HL-60 (cell line): ENCODE measurements around the gene PMEL.

Experiments used
- POLR2AphosphoS5 ChIP-seq: IDR thresholded peaks from 2 replicates; pipeline ENCODE4 v1.6.1; 2012; ENCODE audit warnings: low read depth
- REST ChIP-seq: IDR thresholded peaks from 2 replicates; pipeline ENCODE4 v1.6.1; 2012; ENCODE audit warnings: low read depth; ENCODE audit not compliant: insufficient replicate concordance
- TF ChIP-seq, protein P1 (sequence below): IDR thresholded peaks from one replicate; pipeline ENCODE4 v1.5.1; 2011; ENCODE audit warnings: low read length, control low read depth, inconsistent platforms; ENCODE audit not compliant: insufficient read depth

GRCh38 chr12:55930771-55931316 lies 35.0 kb downstream of the PMEL start, which contains the start of gene DGKA:
- TF ChIP-seq, protein P1, sequence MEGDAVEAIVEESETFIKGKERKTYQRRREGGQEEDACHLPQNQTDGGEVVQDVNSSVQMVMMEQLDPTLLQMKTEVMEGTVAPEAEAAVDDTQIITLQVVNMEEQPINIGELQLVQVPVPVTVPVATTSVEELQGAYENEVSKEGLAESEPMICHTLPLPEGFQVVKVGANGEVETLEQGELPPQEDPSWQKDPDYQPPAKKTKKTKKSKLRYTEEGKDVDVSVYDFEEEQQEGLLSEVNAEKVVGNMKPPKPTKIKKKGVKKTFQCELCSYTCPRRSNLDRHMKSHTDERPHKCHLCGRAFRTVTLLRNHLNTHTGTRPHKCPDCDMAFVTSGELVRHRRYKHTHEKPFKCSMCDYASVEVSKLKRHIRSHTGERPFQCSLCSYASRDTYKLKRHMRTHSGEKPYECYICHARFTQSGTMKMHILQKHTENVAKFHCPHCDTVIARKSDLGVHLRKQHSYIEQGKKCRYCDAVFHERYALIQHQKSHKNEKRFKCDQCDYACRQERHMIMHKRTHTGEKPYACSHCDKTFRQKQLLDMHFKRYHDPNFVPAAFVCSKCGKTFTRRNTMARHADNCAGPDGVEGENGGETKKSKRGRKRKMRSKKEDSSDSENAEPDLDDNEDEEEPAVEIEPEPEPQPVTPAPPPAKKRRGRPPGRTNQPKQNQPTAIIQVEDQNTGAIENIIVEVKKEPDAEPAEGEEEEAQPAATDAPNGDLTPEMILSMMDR, result peak; percentile 88
- TF ChIP-seq REST, result no peak
- no peak for TF ChIP-seq POLR2AphosphoS5
